Measurements from ENCODE around the gene TPX2.

DNA sequence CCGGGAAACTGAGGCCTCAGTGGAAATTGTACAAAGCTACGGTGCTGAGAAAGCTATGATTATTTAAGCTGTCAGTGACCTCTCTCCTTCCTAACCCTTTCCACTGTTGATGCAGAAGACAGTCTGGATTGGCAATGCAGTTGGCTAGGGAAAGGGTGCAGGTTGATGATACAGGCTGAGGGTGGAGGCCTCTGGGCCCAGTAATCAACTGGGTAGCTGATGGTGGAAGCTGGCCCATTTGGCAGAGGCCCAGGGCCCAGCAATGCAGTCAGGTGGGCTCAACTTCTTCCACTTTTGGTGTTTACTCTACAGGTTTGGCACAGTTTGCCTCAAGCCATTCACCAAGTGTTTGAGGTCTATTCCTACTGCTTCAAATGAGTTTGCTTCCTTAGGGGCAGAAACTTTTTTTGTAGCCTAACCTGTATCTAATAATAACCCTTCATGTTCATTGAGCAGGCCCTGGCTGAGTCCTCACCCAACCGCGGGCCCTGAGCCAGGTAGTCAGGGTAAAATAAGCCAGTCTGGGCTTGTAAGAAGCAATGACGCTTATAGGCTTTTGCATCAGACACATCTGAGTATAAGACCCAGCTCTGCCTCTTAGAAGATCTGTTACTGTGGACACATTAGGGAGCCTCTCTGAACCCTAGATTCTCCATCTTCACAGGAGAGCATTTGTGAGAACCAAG, 28.5 kb upstream of the TPX2 start:
- TF ChIP-seq SPI1 (IDR thresholded peaks at IDR 0.05; ENCODE audit: borderline replicate concordance, insufficient read depth, low read depth, low read length) (no peak), RBBP5 (conservative IDR thresholded peaks at IDR 0.05) (no peak), SIX5 (IDR thresholded peaks at IDR 0.05; ENCODE audit: low read depth, low read length, severe bottlenecking) (no peak)
- TF ChIP-seq, protein P1, sequence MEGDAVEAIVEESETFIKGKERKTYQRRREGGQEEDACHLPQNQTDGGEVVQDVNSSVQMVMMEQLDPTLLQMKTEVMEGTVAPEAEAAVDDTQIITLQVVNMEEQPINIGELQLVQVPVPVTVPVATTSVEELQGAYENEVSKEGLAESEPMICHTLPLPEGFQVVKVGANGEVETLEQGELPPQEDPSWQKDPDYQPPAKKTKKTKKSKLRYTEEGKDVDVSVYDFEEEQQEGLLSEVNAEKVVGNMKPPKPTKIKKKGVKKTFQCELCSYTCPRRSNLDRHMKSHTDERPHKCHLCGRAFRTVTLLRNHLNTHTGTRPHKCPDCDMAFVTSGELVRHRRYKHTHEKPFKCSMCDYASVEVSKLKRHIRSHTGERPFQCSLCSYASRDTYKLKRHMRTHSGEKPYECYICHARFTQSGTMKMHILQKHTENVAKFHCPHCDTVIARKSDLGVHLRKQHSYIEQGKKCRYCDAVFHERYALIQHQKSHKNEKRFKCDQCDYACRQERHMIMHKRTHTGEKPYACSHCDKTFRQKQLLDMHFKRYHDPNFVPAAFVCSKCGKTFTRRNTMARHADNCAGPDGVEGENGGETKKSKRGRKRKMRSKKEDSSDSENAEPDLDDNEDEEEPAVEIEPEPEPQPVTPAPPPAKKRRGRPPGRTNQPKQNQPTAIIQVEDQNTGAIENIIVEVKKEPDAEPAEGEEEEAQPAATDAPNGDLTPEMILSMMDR (IDR thresholded peaks at IDR 0.05 in 2 of 3, conservative IDR thresholded peaks at IDR 0.05 in 1 of 3; ENCODE audit: control insufficient read depth in 2 of 3, extremely low read depth in 1 of 3, insufficient read depth in 1 of 3, low read depth in 3 of 3, low read length in 3 of 3) = no peak
